K562 (cell line): ENCODE results near the gene CSTF1. TPM values are rescaled to one million over a fixed set of nuclear protein-coding genes. Genes with fewer than 3 reads are reported as not detected.
A peak's percentile ranks its signal among the peaks of the same experiment; 100 is the strongest.

ENCODE experiments used
- ATAC-seq: fragments of 200-7000 bp; cut with Tn5 transposase; 3 replicates; pipeline ENCODE4 v1.9.1; 2020; ENCODE audit warnings: moderate library complexity
- BruUV-seq: library from RNA; stranded (reverse); fragments of 400-500 nt; replicated peaks from 2 replicates; lab custom pipeline; 2021; lab: Mats Ljungman, UMichigan
- CTCF ChIA-PET: fragments of 300-600 bp; formaldehyde crosslinking; extraction: SDS; loops from one replicate; lab custom pipeline; 2021; ENCODE audit warnings: low intra/inter-chr PET ratio; lab: Yijun Ruan, JAX
- POLR2A ChIA-PET: fragments of 300-600, 350-650 bp; sonication (Branson Sonifier 250); formaldehyde crosslinking; extraction: SDS; loops from one replicate; lab custom pipeline; 2021; ENCODE audit warnings: antibody characterized with exemption, inconsistent platforms; lab: Yijun Ruan, JAX
- DNase-seq, 4 experiments: peaks; one replicate each; pipeline versions ENCODE4 v3.0.0 to v3.0.0-alpha.2; 2011 to 2018; ENCODE audit warnings: low spot score in 3 of 4, mixed read lengths in 3 of 4; ENCODE audit errors: extremely low read depth in 1 of 4
- FAIRE-seq: peaks from 2 replicates; lab custom pipeline; 2011; peaks lifted over from hg19 to GRCh38; lab: Jason Lieb, UNC
- H2AFZ ChIP-seq: 2 replicates; pipeline ENCODE4 v1.6.0; 2011; ENCODE audit warnings: low read depth, low read length, control low read depth, inconsistent platforms
- H3K27ac ChIP-seq: fragments of 200-600 bp; 3 replicates; pipeline ENCODE4 v1.8.0; 2011; ENCODE audit warnings: low read depth, mild to moderate bottlenecking, control low read depth, inconsistent platforms, low read length, moderate library complexity, mixed read lengths; ENCODE audit errors: extremely low read depth
- H3K27me3 ChIP-seq, 2 experiments: fragments of 300-600 bp in 1 of 2; 2 replicates in 1 of 2; 3 replicates in 1 of 2; pipeline versions ENCODE4 v1.6.0 to v1.8.0; 2011; ENCODE audit warnings: inconsistent platforms in 2 of 2, low read length in 2 of 2, mild to moderate bottlenecking in 1 of 2, mixed read lengths in 1 of 2, moderate library complexity in 1 of 2; ENCODE audit not compliant: control insufficient read depth in 2 of 2, insufficient read depth in 2 of 2
- H3K36me3 ChIP-seq: fragments of 300-600 bp; 3 replicates; pipeline ENCODE4 v1.8.0; 2011; ENCODE audit warnings: mild to moderate bottlenecking, low read length, inconsistent platforms; ENCODE audit not compliant: control insufficient read depth, insufficient read depth
- H3K4me1 ChIP-seq, 2 experiments: fragments of 200-600 bp in 1 of 2; replicated peaks in 1 of 2; 2 replicates in 1 of 2; 3 replicates in 1 of 2; pipeline versions ENCODE4 v1.5.1 to v1.8.0; 2011; ENCODE audit warnings: inconsistent platforms in 2 of 2, low read length in 2 of 2, mild to moderate bottlenecking in 1 of 2, mixed read lengths in 1 of 2, moderate library complexity in 1 of 2; ENCODE audit not compliant: control insufficient read depth in 2 of 2, insufficient read depth in 2 of 2
- H3K4me2 ChIP-seq: 2 replicates; pipeline ENCODE4 v1.6.1; 2011; ENCODE audit warnings: low read length, control low read depth, inconsistent platforms, mixed read lengths; ENCODE audit not compliant: insufficient read depth
- H3K4me3 ChIP-seq: fragments of 200-600 bp; sonication (generic), shearing (Covaris generic); 2 replicates; pipeline ENCODE4 v1.5.1; 2016; ENCODE audit warnings: control low read depth, inconsistent platforms
- H3K79me2 ChIP-seq: fragments of 200-600 bp; 3 replicates; pipeline ENCODE4 v1.8.0; 2011; ENCODE audit warnings: low read length, inconsistent platforms; ENCODE audit not compliant: control insufficient read depth, insufficient read depth
- H3K9ac ChIP-seq, 2 experiments: 2 replicates each; pipeline versions ENCODE4 v1.6.0 to v1.6.1; 2011; ENCODE audit warnings: low read depth in 2 of 2, low read length in 2 of 2, control low read depth in 1 of 2, inconsistent platforms in 1 of 2, mild to moderate bottlenecking in 1 of 2, mixed read lengths in 1 of 2; ENCODE audit not compliant: insufficient read depth in 1 of 2
- H3K9me1 ChIP-seq: one replicate; pipeline ENCODE4 v1.6.0; 2011; ENCODE audit warnings: inconsistent platforms, mild to moderate bottlenecking, low read length, moderate library complexity; ENCODE audit not compliant: control insufficient read depth, insufficient read depth
- H3K9me3 ChIP-seq: replicated peaks from 2 replicates; pipeline ENCODE4 v1.5.1; 2011; ENCODE audit warnings: low read depth, low read length, inconsistent platforms; ENCODE audit not compliant: control insufficient read depth, insufficient read depth
- H4K20me1 ChIP-seq: replicated peaks from 2 replicates; pipeline ENCODE4 v1.6.1; 2011; ENCODE audit warnings: low read length, inconsistent platforms, mixed read lengths; ENCODE audit not compliant: control insufficient read depth, insufficient read depth
- CLOCK ChIP-seq: fragments of 250-450 bp; sonication (Bioruptor Pico); IDR thresholded peaks from 2 replicates; pipeline ENCODE4 v1.4.0; 2020; ENCODE audit warnings: mild to moderate bottlenecking, moderate library complexity, borderline replicate concordance
- CXXC5 ChIP-seq: fragments of 250-450 bp; sonication (Bioruptor Pico); IDR thresholded peaks from 2 replicates; pipeline ENCODE4 v1.8.0; 2022; ENCODE audit warnings: inconsistent platforms, mild to moderate bottlenecking, moderate library complexity
- E2F1 ChIP-seq: sonication (generic); formaldehyde crosslinking; IDR thresholded peaks from 2 replicates; pipeline ENCODE4 v1.8.1; 2023; ENCODE audit warnings: mild to moderate bottlenecking, missing genetic modification reagents, moderate library complexity
- EGR1 ChIP-seq: fragments of 450-650 bp; conservative IDR thresholded peaks from 2 replicates; pipeline ENCODE4 v1.6.1; 2017; ENCODE audit warnings: mild to moderate bottlenecking
- ESRRA ChIP-seq: fragments of 450-650 bp; IDR thresholded peaks from 2 replicates; pipeline ENCODE4 v1.6.1; 2014; ENCODE audit warnings: low read depth, mild to moderate bottlenecking, moderate library complexity, borderline replicate concordance
- HDGF ChIP-seq: fragments of 450-650 bp; IDR thresholded peaks from 2 replicates; pipeline ENCODE4 v1.6.1; 2016
- HNRNPLL ChIP-seq: fragments of 200-400 bp; formaldehyde crosslinking; IDR thresholded peaks from 2 replicates; pipeline ENCODE4 v1.6.1; 2017; ENCODE audit warnings: low read length, low read depth, mild to moderate bottlenecking; ENCODE audit not compliant: poor library complexity, severe bottlenecking
- JUN ChIP-seq, 2 experiments: sonication (generic) in 1 of 2; formaldehyde crosslinking in 1 of 2; IDR thresholded peaks; 2 replicates each; pipeline versions ENCODE4 v1.6.1 to v1.8.0; 2012 to 2022; ENCODE audit warnings: borderline replicate concordance in 2 of 2, mild to moderate bottlenecking in 2 of 2, improper control_type of control experiment in 1 of 2, low read depth in 1 of 2, low read length in 1 of 2, missing genetic modification reagents in 1 of 2
- NR4A1 ChIP-seq, 2 experiments: fragments of 250-450 bp in 1 of 2; fragments of 450-650 bp in 1 of 2; sonication (Bioruptor Pico) in 1 of 2; IDR thresholded peaks; 2 replicates each; pipeline versions ENCODE4 v1.4.0 to v1.6.1; 2016 to 2020; ENCODE audit warnings: mild to moderate bottlenecking in 2 of 2, missing compliant biosample characterization in 1 of 2, missing genetic modification characterization in 1 of 2, moderate library complexity in 1 of 2
- WGBS: fragments of 100-300 bp; shearing (Covaris generic); methylation state at CpG from one replicate; pipeline ENCODE4 v1.1.6; 2016; ENCODE audit warnings: low coverage, mixed read lengths; ENCODE audit not compliant: insufficient coverage; ENCODE audit errors: missing lambda C conversion rate; 5-methylcytosine and 5-hydroxymethylcytosine counted together
- in situ Hi-C: fragments of 300-500 bp; cut with MboI; formaldehyde crosslinking; loops from 4 replicates; pipeline ENCODE4 v1.15.0; 2018; ENCODE audit warnings: inconsistent platforms, mixed read lengths
- intact Hi-C: fragments of 100-400 bp; cut with micrococcal nuclease; formaldehyde crosslinking; loops from 2 replicates; pipeline ENCODE4 v1.14.2; 2022
- polyA plus RNA-seq, 8 experiments: library from polyadenylated mRNA; depleted of rRNA in 4 of 8; stranded (reverse) in 5 of 8; unstranded in 3 of 8; fragments of >200 nt; fragmentation: Nextera tagmentation in 2 of 8; fragmentation: Illumina TruSeq in 1 of 8; extraction: Ambion mirVana in 2 of 8; extraction: Trizol in 1 of 8; gene quantifications; 2 replicates each; pipeline versions ENCODE4 v1.2.1 to v1.2.3, GENCODE V29; 2011 to 2014; ENCODE audit warnings: inconsistent platforms in 1 of 8, missing spikeins in 1 of 8
- total RNA-seq, 7 experiments: library from RNA; depleted of rRNA in 6 of 7; stranded (reverse); fragments of >200 nt in 6 of 7; fragmentation: Illumina TruSeq in 2 of 7; extraction: Trizol in 2 of 7; gene quantifications; 2 replicates each; pipeline versions ENCODE4 v1.2.1 to v1.2.3, GENCODE V29; 2011 to 2021; ENCODE audit warnings: low replicate concordance in 1 of 7

The CSTF1 gene
- total and polyA plus RNA-seq, 9 of the 15 experiments (the other 6 are each of a cell fraction or from before 2014, with no cell fraction given): 30.8 to 110 (median 53.4) TPM

GRCh38 chr20:56360908-56361205 is 31.6 kb upstream of the CSTF1 start:
- Histone ChIP-seq H3K4me2 (peak overlapping the region; percentile 90), H3K27me3 (no peaks in the 10 kb centered on the region), H3K27ac (peak overlapping the region; percentile 81), H4K20me1 (no peaks in the 10 kb centered on the region), H3K4me3 (peak overlapping the region; percentile 81), H3K4me1 (peaks cover 37 to 56% of the 10 kb centered on the region in 2 experiments), H3K9me1 (no peaks in the 10 kb centered on the region), H3K9me3 (no peaks in the 10 kb centered on the region), H2AFZ (no peak overlapping the region), H3K36me3 (peaks cover 31% of the 10 kb centered on the region), H3K79me2 (peaks cover 61% of the 10 kb centered on the region), H3K9ac (peak overlapping the region; percentile 81 to 90)
- no TSS peak for BruUV-seq
- POLR2A ChIA-PET: interaction anchor here (0.7 to 1.6 kb wide), 3 partner anchors 8 to 1266 kb away, joined by 3 to 5 read pairs (median 3); no protein-coding TSS in a partner anchor
- TF ChIP-seq HNRNPLL: peak; percentile 6
- TF ChIP-seq EGR1: peak; percentile 48; the same call in 1 of the 2 replicates
- TF ChIP-seq ESRRA: no peak
- TF ChIP-seq HDGF: 0 out of 2 replicates have a peak, but pooled peaks have one; percentile 9
- 16% methylated on average over 8 of the region's 8 CpGs for WGBS
- intact Hi-C loops: no loop called here
- no peak; the same call in 2 of the 3 replicates for ATAC-seq
- CTCF ChIA-PET: interaction anchor here (0.6 kb wide), 1 partner anchor 14 kb away, joined by 3 read pairs; no protein-coding TSS in a partner anchor
- in situ Hi-C loops: loop anchor here (25.0 kb wide), 1 partner anchor 1274 kb away; no protein-coding TSS in a partner anchor
- peak in 1 of 4 experiments; percentile 50 for DNase-seq
- no peak for FAIRE-seq

GRCh38 chr20:56361900-56362299 is 30.5 kb upstream of the CSTF1 start:
- Histone ChIP-seq H3K9ac (peak overlapping the region; percentile 29 to 81; a peak in 3 of 4 replicates), H3K79me2 (peaks cover 61% of the 10 kb centered on the region), H3K27me3 (no peaks in the 10 kb centered on the region), H2AFZ (no peak overlapping the region), H3K9me3 (no peaks in the 10 kb centered on the region), H3K27ac (peak overlapping the region; percentile 81), H3K4me1 (peaks cover 37 to 56% of the 10 kb centered on the region in 2 experiments), H3K9me1 (no peaks in the 10 kb centered on the region), H3K36me3 (peaks cover 41% of the 10 kb centered on the region), H4K20me1 (no peaks in the 10 kb centered on the region), H3K4me2 (peak overlapping the region; percentile 90), H3K4me3 (0 out of 2 replicates have a peak overlapping the region, but pooled peaks have one; percentile 1)
- FAIRE-seq (no peak), DNase-seq (peak in 1 of 4 experiments; percentile 52), ATAC-seq (no peak)
- 35% methylated on average over 8 of the region's 8 CpGs for WGBS
- ChIA-PET POLR2A (interaction anchor here (0.7 to 2.0 kb wide), 6 partner anchors 10 to 50 kb away, joined by 3 to 8 read pairs (median 4); partner anchors contain the start of genes AURKA, CASS4 and CSTF1), CTCF (no interaction called here)
- in situ Hi-C loops (loop anchor here (25.0 kb wide), 1 partner anchor 1275 kb away; no protein-coding TSS in a partner anchor), intact Hi-C loops (loop anchor here (2.0 kb wide), 1 partner anchor 51 kb away; the partner anchor contains the start of gene CASS4)
- BruUV-seq: no TSS peak
- no peak for TF ChIP-seq E2F1
- TF ChIP-seq CXXC5 (CRISPR knock-in tag): no peak
- no peak for TF ChIP-seq NR4A1 (CRISPR knock-in tag; IDR thresholded peaks at IDR 0.05)
- TF ChIP-seq NR4A1 (tag; IDR thresholded peaks at IDR 0.05): no peak
- TF ChIP-seq CLOCK: no peak
- TF ChIP-seq JUN (IDR thresholded peaks at IDR 0.05; ENCODE audit: borderline replicate concordance, low read depth, low read length): 0 out of 2 replicates have a peak, but pooled peaks have one; percentile 5
- TF ChIP-seq JUN (CRISPR knock-in tag; IDR thresholded peaks at IDR 0.05; ENCODE audit: borderline replicate concordance): no peak
